CD4-positive, alpha-beta T cell (primary cell): ENCODE measurements around the gene DCUN1D2. TPM values are rescaled to one million over a fixed set of nuclear protein-coding genes. Genes with fewer than 3 reads are reported as not detected.
"Not testable (repeated sequence)": the region's sequence is repeated elsewhere in the genome, so short reads cannot be mapped to it uniquely, and the experiment has no call there.

Experiments used
- ATAC-seq: fragments of 200-7000 bp; cut with Tn5 transposase; one replicate; pipeline ENCODE4 v1.10.0; 2022; ENCODE audit warnings: mild to moderate bottlenecking; ENCODE audit not compliant: poor library complexity
- CTCF ChIA-PET: fragments of 350-600 bp; sonication (Branson Sonifier 250); formaldehyde crosslinking; loops from one replicate; lab custom pipeline; 2021; ENCODE audit warnings: antibody characterized with exemption, inconsistent platforms; lab: Charles Lee
- POLR2A ChIA-PET: fragments of 350-600 bp; sonication (Branson Sonifier 250); formaldehyde crosslinking; loops from one replicate; lab custom pipeline; 2021; ENCODE audit warnings: antibody characterized with exemption, inconsistent platforms; lab: Charles Lee
- DNase-seq, 14 experiments: peaks; one replicate each; pipeline ENCODE4 v3.0.0-alpha.2; 2013 to 2020; ENCODE audit warnings: mixed read lengths in 2 of 14
- H3K27ac ChIP-seq, 2 donors: one replicate each; pipeline versions ENCODE4 v1.5.1 to v1.7.0; 2013; ENCODE audit warnings: low read length in 2 of 2, low read depth in 1 of 2, mild to moderate bottlenecking in 1 of 2
- H3K27me3 ChIP-seq, 2 experiments: 1 replicate in 1 of 2; 2 replicates in 1 of 2; pipeline versions ENCODE4 v1.6.1 to v1.7.0; 2013; ENCODE audit warnings: low read length in 2 of 2, control low read depth in 1 of 2, mild to moderate bottlenecking in 1 of 2, moderate library complexity in 1 of 2; ENCODE audit not compliant: insufficient read depth in 2 of 2, control insufficient read depth in 1 of 2
- H3K36me3 ChIP-seq: one replicate; pipeline ENCODE4 v1.6.1; 2013; ENCODE audit warnings: low read length, control low read depth; ENCODE audit not compliant: insufficient read depth
- H3K4me1 ChIP-seq: one replicate; pipeline ENCODE4 v1.6.1; 2013; ENCODE audit warnings: low read length, control low read depth; ENCODE audit not compliant: insufficient read depth
- H3K4me3 ChIP-seq: one replicate; pipeline ENCODE4 v1.5.1; 2013; ENCODE audit warnings: mild to moderate bottlenecking, low read length, moderate library complexity
- H3K9me3 ChIP-seq, 2 experiments: 1 replicate in 1 of 2; 2 replicates in 1 of 2; pipeline versions ENCODE4 v1.6.1 to v1.7.0; 2013; ENCODE audit warnings: low read length in 2 of 2, mild to moderate bottlenecking in 2 of 2, control low read depth in 1 of 2, moderate library complexity in 1 of 2; ENCODE audit not compliant: control insufficient read depth in 1 of 2, insufficient read depth in 1 of 2
- H3K27ac Mint-ChIP-seq: one replicate; pipeline ENCODE4 v1.8.0; 2020; ENCODE audit warnings: mixed read lengths
- H3K27me3 Mint-ChIP-seq: one replicate; pipeline ENCODE4 v1.8.0; 2021; ENCODE audit warnings: mixed read lengths
- H3K36me3 Mint-ChIP-seq: one replicate; pipeline ENCODE4 v1.8.0; 2021; ENCODE audit warnings: low read depth, mixed read lengths
- H3K4me1 Mint-ChIP-seq: one replicate; pipeline ENCODE4 v1.8.0; 2021; ENCODE audit warnings: low read depth, mixed read lengths
- H3K4me3 Mint-ChIP-seq: one replicate; pipeline ENCODE4 v1.8.0; 2020; ENCODE audit warnings: mild to moderate bottlenecking, mixed read lengths
- H3K9me3 Mint-ChIP-seq: one replicate; pipeline ENCODE4 v1.8.0; 2020; ENCODE audit warnings: mixed read lengths
- CTCF ChIP-seq: fragments of 200-600 bp; IDR thresholded peaks from one replicate; pipeline ENCODE4 v1.8.0; 2022; ENCODE audit warnings: antibody characterized with exemption, mild to moderate bottlenecking
- intact Hi-C, 2 experiments: fragments of 100-400 bp; cut with DNase I in 1 of 2; cut with micrococcal nuclease in 1 of 2; formaldehyde crosslinking; loops; one replicate each; pipeline versions ENCODE4 v1.15.1 to v1.9.0; 2023 to 2025; cut with DNase I, micrococcal nuclease
- total RNA-seq, 174 experiments: library from RNA in 2 of 174; stranded (reverse) in 2 of 174; gene quantifications; one replicate each; pipeline ENCODE4 v1.2.3 and lab custom pipeline; 2021 to 2026

DCUN1D2 gene
- total RNA-seq, 2 experiments from 2014 or later = 16.2 to 18.9 TPM

- TF ChIP-seq CTCF = no peak
- Histone ChIP-seq H3K9me3 (no peaks in the 10 kb centered on the region), H3K4me1 (no peaks in the 10 kb centered on the region), H3K4me3 (no peak overlapping the region), H3K27me3 (no peaks in the 10 kb centered on the region), H3K36me3 (peaks cover 6% of the 10 kb centered on the region), H3K27ac (no peak overlapping the region)
- DNase-seq (peak in 1 of 14 experiments; percentile 8), ATAC-seq (no peak)
- ChIA-PET CTCF (no interaction called here), POLR2A (no interaction called here)
- Mint-ChIP-seq H3K9me3 (no peaks in the 10 kb centered on the region), H3K4me1 (no peaks in the 10 kb centered on the region), H3K36me3 (peaks cover 22% of the 10 kb centered on the region), H3K27me3 (no peaks in the 10 kb centered on the region), H3K27ac (no peak overlapping the region), H3K4me3 (no peak overlapping the region)
- intact Hi-C loops = no loop called here
These were observed 38.5 kb downstream of the DCUN1D2 start for GRCh38 chr13:113451951-113452421.

- H3K4me1 Mint-ChIP-seq, H3K27me3 ChIP-seq, DNase-seq, H3K4me3 ChIP-seq, POLR2A ChIA-PET, H3K4me1 ChIP-seq, intact Hi-C loops, H3K36me3 ChIP-seq, ATAC-seq, H3K9me3 Mint-ChIP-seq, H3K9me3 ChIP-seq, H3K27ac Mint-ChIP-seq, H3K4me3 Mint-ChIP-seq, H3K27me3 Mint-ChIP-seq, CTCF ChIA-PET, H3K27ac ChIP-seq: not testable (repeated sequence)
- peaks cover 17% of the 10 kb centered on the region for H3K36me3 Mint-ChIP-seq
These were observed 39.5 kb downstream of the DCUN1D2 start for GRCh38 chr13:113450861-113451620.

GRCh38 chr13:113450348-113450744, 40.2 kb downstream of the DCUN1D2 start:
- H3K27me3 Mint-ChIP-seq, ATAC-seq, H3K9me3 Mint-ChIP-seq, H3K36me3 Mint-ChIP-seq, intact Hi-C loops, H3K4me3 ChIP-seq, H3K27ac ChIP-seq, POLR2A ChIA-PET, H3K4me1 ChIP-seq, H3K9me3 ChIP-seq, H3K4me1 Mint-ChIP-seq, CTCF ChIA-PET, DNase-seq, H3K4me3 Mint-ChIP-seq, H3K27me3 ChIP-seq, H3K36me3 ChIP-seq, H3K27ac Mint-ChIP-seq: not testable (repeated sequence)

GRCh38 chr13:113449693-113450347, 40.7 kb downstream of the DCUN1D2 start:
- Mint-ChIP-seq H3K4me1 (no peaks in the 10 kb centered on the region), H3K27ac (no peak overlapping the region), H3K9me3 (no peaks in the 10 kb centered on the region), H3K27me3 (no peaks in the 10 kb centered on the region), H3K4me3 (no peak overlapping the region), H3K36me3 (peaks cover 9% of the 10 kb centered on the region)
- Histone ChIP-seq H3K9me3 (no peaks in the 10 kb centered on the region), H3K27ac (no peak overlapping the region), H3K4me1 (no peaks in the 10 kb centered on the region), H3K4me3 (no peak overlapping the region), H3K36me3 (no peaks in the 10 kb centered on the region), H3K27me3 (no peaks in the 10 kb centered on the region)
- ATAC-seq (no peak), DNase-seq (no peak)
- intact Hi-C loops = no loop called here
- ChIA-PET CTCF (no interaction called here), POLR2A (no interaction called here)
- no peak for TF ChIP-seq CTCF
